ENCODE data around the gene ELMO1. TPM values are rescaled to one million over a fixed set of nuclear protein-coding genes. Genes with fewer than 3 reads are reported as not detected.
A peak's percentile ranks its signal among the peaks of the same experiment; 100 is the strongest.

Gene ELMO1
- total and polyA plus RNA-seq, 2 of the 13 experiments (the other 11 are each of a cell fraction or from before 2014, with no cell fraction given) = 0.11 to 0.17 TPM

GRCh38 chr7:36943591-36944435 lies 504.9 kb downstream of the ELMO1 start:
- in situ Hi-C loops (cut with HindIII; ENCODE audit: extremely low pct_ligation_motif_present, low pct_unique_long_range_greater_than_20kb) = no loop called here
- no TSS peak for BruUV-seq (replicated peaks)
- POLR2A ChIA-PET = no interaction called here
- ATAC-seq (no peak), DNase-seq (ENCODE audit: low spot score) (no peak), FAIRE-seq (no peak)
- Histone ChIP-seq H3K9ac (ENCODE audit: insufficient read depth, low read depth, low read length) (no peak overlapping the region), H4K20me1 (ENCODE audit: insufficient read depth, low read length) (no peaks in the 10 kb centered on the region), H3K27me3 (ENCODE audit: control insufficient read depth in 1 of 2, insufficient read depth in 2 of 2, low read length in 2 of 2) (0 out of 5 replicates have a peak, but pooled peaks cover 0 to 4% of the 10 kb centered on the region in 2 experiments), H3K27ac (ENCODE audit: extremely low read length, insufficient read depth, low read length) (no peak overlapping the region), H3K4me1 (ENCODE audit: insufficient read depth, low read length) (peaks cover 73% of the 10 kb centered on the region), H3K4me2 (ENCODE audit: low read depth, low read length) (no peak overlapping the region), H3K9me3 (ENCODE audit: low read length) (peaks cover 10% of the 10 kb centered on the region; the same call in 1 of the 2 replicates), H3K36me3 (replicated peaks in 1 of 2; ENCODE audit: control insufficient read depth in 1 of 2, insufficient read depth in 2 of 2, low read length in 2 of 2) (no peaks in the 10 kb centered on the region), H3K4me3 (replicated peaks in 1 of 3; ENCODE audit: insufficient read depth in 1 of 3, low read depth in 2 of 3, low read length in 3 of 3) (no peak overlapping the region), H3K79me2 (ENCODE audit: insufficient read depth, low read length) (no peaks in the 10 kb centered on the region), H2AFZ (ENCODE audit: low read length) (no peak overlapping the region)
- intact Hi-C loops (cut with micrococcal nuclease; ENCODE audit: unreplicated experiment) = no loop called here
- TF ChIP-seq RFX3 (CRISPR knock-in tag; IDR thresholded peaks at IDR 0.05) (no peak), ZNF335 (CRISPR knock-in tag; IDR thresholded peaks at IDR 0.05) (no peak), CCAR2 (optimal IDR thresholded peaks at IDR 0.05; ENCODE audit: low read depth, low read length) (no peak), ZBTB33 (CRISPR knock-in tag; IDR thresholded peaks at IDR 0.05) (no peak), BCL6 (CRISPR knock-in tag; IDR thresholded peaks at IDR 0.05) (peak; percentile 58)
- WGBS (ENCODE audit: low lambda C conversion rate) = 45% methylated on average over 8 of the region's 8 CpGs
- CTCF ChIA-PET (ENCODE audit: low intra/inter-chr PET ratio, low total read pairs) = no interaction called here

- CTCF ChIA-PET (ENCODE audit: low intra/inter-chr PET ratio, low total read pairs) = no interaction called here
- Histone ChIP-seq H4K20me1 (ENCODE audit: insufficient read depth, low read length) (no peaks in the 10 kb centered on the region), H2AFZ (ENCODE audit: low read length) (no peak overlapping the region), H3K9ac (ENCODE audit: insufficient read depth, low read depth, low read length) (no peak overlapping the region), H3K27me3 (ENCODE audit: control insufficient read depth in 1 of 2, insufficient read depth in 2 of 2, low read length in 2 of 2) (0 out of 5 replicates have a peak, but pooled peaks cover 0 to 4% of the 10 kb centered on the region in 2 experiments), H3K4me1 (ENCODE audit: insufficient read depth, low read length) (peaks cover 65% of the 10 kb centered on the region), H3K36me3 (replicated peaks in 1 of 2; ENCODE audit: control insufficient read depth in 1 of 2, insufficient read depth in 2 of 2, low read length in 2 of 2) (no peaks in the 10 kb centered on the region), H3K4me2 (ENCODE audit: low read depth, low read length) (no peak overlapping the region), H3K27ac (ENCODE audit: extremely low read length, insufficient read depth, low read length) (no peak overlapping the region), H3K9me3 (ENCODE audit: low read length) (peaks cover 18% of the 10 kb centered on the region), H3K4me3 (replicated peaks in 1 of 3; ENCODE audit: insufficient read depth in 1 of 3, low read depth in 2 of 3, low read length in 3 of 3) (no peak overlapping the region), H3K79me2 (ENCODE audit: insufficient read depth, low read length) (no peaks in the 10 kb centered on the region)
- no peak for FAIRE-seq
- no peak for DNase-seq (ENCODE audit: low spot score)
- in situ Hi-C loops (cut with HindIII; ENCODE audit: extremely low pct_ligation_motif_present, low pct_unique_long_range_greater_than_20kb) (no loop called here), intact Hi-C loops (cut with micrococcal nuclease; ENCODE audit: unreplicated experiment) (no loop called here)
- TF ChIP-seq JARID2 (CRISPR knock-in tag; IDR thresholded peaks at IDR 0.05; ENCODE audit: insufficient replicate concordance) = no peak
- TF ChIP-seq ZNF251 (CRISPR knock-in tag; IDR thresholded peaks at IDR 0.05) = no peak
- no peak for TF ChIP-seq DMTF1 (CRISPR knock-in tag; IDR thresholded peaks at IDR 0.05)
- TF ChIP-seq REPIN1 (CRISPR knock-in tag; IDR thresholded peaks at IDR 0.05; ENCODE audit: borderline replicate concordance, low read depth) = no peak
- no peak for TF ChIP-seq THAP11 (CRISPR knock-in tag; IDR thresholded peaks at IDR 0.05)
- TF ChIP-seq RFX1 (IDR thresholded peaks at IDR 0.05) = no peak
- POLR2A ChIA-PET = no interaction called here
- 63% methylated on average over 9 of the region's 9 CpGs for WGBS (ENCODE audit: low lambda C conversion rate)
- BruUV-seq (replicated peaks) = no TSS peak
- no peak for ATAC-seq
These were observed 505.7 kb downstream of the ELMO1 start for GRCh38 chr7:36942955-36943354.

Measured in HepG2 (cell line).